Measurements from ENCODE around the gene CLEC4M.
"Not testable (repeated sequence)": the region's sequence is repeated elsewhere in the genome, so short reads cannot be mapped to it uniquely, and the experiment has no call there.

- TF ChIP-seq CTCF (IDR thresholded peaks at IDR 0.05 in 4 of 5, conservative IDR thresholded peaks at IDR 0.05 in 1 of 5); POLR2A (IDR thresholded peaks at IDR 0.05): not testable (repeated sequence)
These were observed 53.0 kb downstream of the CLEC4M start for GRCh38 chr19:7816040-7816439.

All from gastrocnemius medialis (tissue), 4 donors.